Hepatocyte (in vitro differentiated cells): ENCODE results near the gene MEF2C.

Source experiments
- CTCF ChIP-seq: fragments of 200-600 bp; sonication (generic); IDR thresholded peaks from 2 replicates; pipeline ENCODE4 v1.5.1; 2016; ENCODE audit warnings: antibody characterized with exemption, mild to moderate bottlenecking; ENCODE audit not compliant: poor library complexity
- EZH2phosphoT487 ChIP-seq: fragments of 200-600 bp; sonication (generic); IDR thresholded peaks from one replicate; pipeline ENCODE4 v1.6.1; 2018; ENCODE audit warnings: antibody characterized with exemption, mild to moderate bottlenecking, low read depth, moderate library complexity; ENCODE audit not compliant: unreplicated experiment, severe bottlenecking

- no peak for TF ChIP-seq CTCF
- no peak for TF ChIP-seq EZH2phosphoT487
These were observed 7.4 kb downstream of the MEF2C start for GRCh38 chr5:88875341-88876234.
